ENCODE results near the gene HMGCS1. TPM values are rescaled to one million over a fixed set of nuclear protein-coding genes. Genes with fewer than 3 reads are reported as not detected.
"Not testable (repeated sequence)": the region's sequence is repeated elsewhere in the genome, so short reads cannot be mapped to it uniquely, and the experiment has no call there.

Gene HMGCS1
- 10 to 100 TPM; 58.4 to 60.2 TPM for total RNA-seq

DNA sequence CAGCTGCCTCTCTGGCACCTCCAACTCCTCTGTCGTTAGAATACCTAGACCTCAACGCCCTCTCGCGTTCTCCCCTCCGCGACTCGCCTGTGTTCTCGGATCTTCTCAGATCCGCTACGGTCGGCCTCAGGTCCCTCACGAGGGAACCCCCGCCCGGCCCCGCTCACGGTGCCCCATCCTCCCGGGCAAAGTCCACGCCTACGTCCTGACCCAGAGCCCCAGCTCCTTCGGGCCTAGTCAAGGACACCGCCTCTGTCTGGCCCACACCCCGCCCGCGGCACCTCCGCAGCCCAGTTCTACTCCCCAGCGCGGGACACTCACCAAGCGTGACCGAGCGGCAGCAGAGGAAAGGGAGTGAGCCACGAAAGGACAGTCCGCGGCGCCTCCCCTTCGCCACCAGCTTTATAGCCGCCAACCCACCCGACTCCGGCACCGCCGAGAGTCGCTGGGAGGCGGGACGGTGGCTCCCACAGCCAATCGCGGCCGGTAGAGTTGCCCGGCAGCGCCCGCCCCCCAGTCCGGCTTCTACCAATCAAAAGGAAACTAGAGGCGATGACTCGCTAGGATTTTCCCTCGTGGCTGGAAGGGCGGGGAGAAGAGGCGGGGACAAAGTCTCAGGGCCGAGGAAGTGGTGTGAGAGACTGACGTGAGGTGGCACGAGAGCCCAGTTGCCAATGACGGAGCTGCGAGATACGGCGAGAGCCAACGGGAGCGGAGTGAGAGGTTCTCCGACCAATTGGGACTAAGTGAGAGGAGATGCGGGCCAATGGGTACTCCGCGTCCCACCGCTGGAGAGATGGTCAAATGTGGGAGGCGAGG, at the start of gene HMGCS1:
HMGCS1 (minus strand) TSS at position 378 of the 819 bp plus-strand sequence. CDS start 14,447 bp downstream, outside the sequence.
- Mint-ChIP-seq H3K27me3 (no peaks in the 10 kb centered on the region), H3K36me3 (peaks cover 22% of the 10 kb centered on the region), H3K27ac (peak within 1 kb of the TSS; percentile 96), H3K4me3 (peak within 1 kb of the TSS; percentile 90), H3K9me3 (peaks cover 9% of the 10 kb centered on the region), H3K4me1 (peaks cover 56% of the 10 kb centered on the region)
- DNase-seq = peak; percentile 98

GRCh38 chr5:43358726-43359125, 45.5 kb upstream of the HMGCS1 start:
- DNase-seq = no peak
- Mint-ChIP-seq H3K4me1 (no peaks in the 10 kb centered on the region), H3K4me3 (no peak overlapping the region), H3K9me3 (peaks cover 25% of the 10 kb centered on the region), H3K27me3 (no peaks in the 10 kb centered on the region), H3K36me3 (peaks cover 4% of the 10 kb centered on the region), H3K27ac (no peak overlapping the region)

- Mint-ChIP-seq H3K9me3 (peaks cover 25% of the 10 kb centered on the region), H3K4me1 (no peaks in the 10 kb centered on the region), H3K4me3 (no peak overlapping the region), H3K27ac (no peak overlapping the region), H3K27me3 (no peaks in the 10 kb centered on the region), H3K36me3 (peaks cover 4% of the 10 kb centered on the region)
- DNase-seq = no peak
Observed at GRCh38 chr5:43358301-43358700, 45.1 kb upstream of the HMGCS1 start.

DNA sequence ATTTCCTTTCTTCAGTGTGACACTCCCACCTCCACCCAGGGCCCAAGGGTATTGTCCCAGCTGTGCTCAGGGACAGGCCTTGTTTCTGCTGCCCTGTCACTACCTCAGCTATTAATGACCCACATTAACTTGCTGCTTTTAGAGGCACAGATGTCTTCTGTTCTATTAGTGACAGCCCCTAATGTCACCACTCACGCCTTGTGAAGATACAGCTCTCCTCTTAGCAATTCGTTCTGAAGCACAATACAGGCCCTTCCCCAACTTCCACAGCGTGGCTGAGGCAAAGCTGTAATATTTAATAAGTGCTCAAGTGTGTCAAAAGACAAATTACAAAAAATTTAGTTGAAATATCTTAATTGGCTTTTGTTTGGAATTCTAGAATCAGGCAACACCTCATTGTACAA, 44.7 kb upstream of the HMGCS1 start:
- Mint-ChIP-seq H3K27ac (no peak overlapping the region), H3K4me1 (no peaks in the 10 kb centered on the region), H3K4me3 (no peak overlapping the region), H3K9me3 (peaks cover 25% of the 10 kb centered on the region), H3K36me3 (peaks cover 4% of the 10 kb centered on the region), H3K27me3 (no peaks in the 10 kb centered on the region)
- DNase-seq = no peak

GRCh38 chr5:43357067-43357466, 43.9 kb upstream of the HMGCS1 start:
- H3K27me3 Mint-ChIP-seq = no peaks in the 10 kb centered on the region
- H3K36me3 Mint-ChIP-seq = peaks cover 3% of the 10 kb centered on the region
- peaks cover 25% of the 10 kb centered on the region for H3K9me3 Mint-ChIP-seq
- H3K4me1 Mint-ChIP-seq = no peaks in the 10 kb centered on the region
- H3K27ac Mint-ChIP-seq = no peak overlapping the region
- no peak for DNase-seq
- H3K4me3 Mint-ChIP-seq = no peak overlapping the region

- Mint-ChIP-seq H3K36me3 (no peaks in the 10 kb centered on the region), H3K27ac (no peak overlapping the region), H3K4me1 (no peaks in the 10 kb centered on the region), H3K4me3 (no peak overlapping the region), H3K9me3 (peaks cover 9% of the 10 kb centered on the region), H3K27me3 (peaks cover 6% of the 10 kb centered on the region)
- DNase-seq = no peak
Observed at GRCh38 chr5:43354774-43355173, 41.6 kb upstream of the HMGCS1 start.

DNA sequence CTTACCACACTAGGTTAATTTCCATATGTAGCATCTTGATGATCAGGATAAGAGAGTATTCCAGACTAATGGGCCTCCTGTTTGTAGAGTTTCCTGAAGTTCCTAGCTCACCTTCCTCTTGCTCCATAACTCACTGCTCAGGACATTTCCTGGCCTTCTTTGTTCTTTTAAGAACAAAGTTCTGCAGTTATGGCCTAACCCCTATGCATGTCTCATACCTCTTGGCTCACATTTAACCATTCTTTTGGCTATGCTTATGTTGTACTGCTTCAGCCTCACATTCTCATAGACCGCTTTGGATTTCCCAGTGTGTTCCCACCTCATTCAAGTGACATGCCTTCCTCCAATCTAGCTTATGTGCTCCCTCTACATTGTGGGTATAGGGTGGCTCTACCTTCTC, 40.5 kb upstream of the HMGCS1 start:
- Mint-ChIP-seq H3K27me3 (peaks cover 6% of the 10 kb centered on the region), H3K4me1 (no peaks in the 10 kb centered on the region), H3K4me3 (no peak overlapping the region)

GRCh38 chr5:43352915-43353314, 39.7 kb upstream of the HMGCS1 start:
- Mint-ChIP-seq H3K36me3 (no peaks in the 10 kb centered on the region), H3K4me3 (no peak overlapping the region), H3K4me1 (no peaks in the 10 kb centered on the region), H3K27ac (no peak overlapping the region), H3K27me3 (peaks cover 6% of the 10 kb centered on the region), H3K9me3 (no peaks in the 10 kb centered on the region)
- no peak for DNase-seq

More for the DNA sequence above, 40.5 kb upstream of the HMGCS1 start:
- Mint-ChIP-seq H3K36me3 (no peaks in the 10 kb centered on the region), H3K9me3 (no peaks in the 10 kb centered on the region), H3K27ac (no peak overlapping the region)
- no peak for DNase-seq

DNA sequence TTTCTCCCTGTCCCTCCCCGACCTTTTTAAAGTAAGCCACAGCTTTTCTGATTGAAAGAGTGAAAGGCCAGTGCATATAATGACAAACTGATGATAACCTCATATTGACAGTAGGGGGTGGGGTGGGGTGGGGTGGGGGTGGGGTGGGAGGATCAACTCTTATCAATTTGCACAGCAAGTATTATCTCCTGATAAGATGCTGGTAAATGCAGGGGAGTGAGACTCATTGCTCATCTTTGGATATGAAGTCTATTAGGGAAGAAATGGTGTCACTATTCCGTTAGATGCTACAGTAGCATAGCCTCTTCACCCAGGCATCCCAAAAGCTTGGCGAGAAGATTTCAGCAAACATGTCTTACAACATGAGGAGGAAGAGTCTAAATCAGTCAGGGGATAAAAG, 38.9 kb upstream of the HMGCS1 start:
- no peak overlapping the region for H3K4me3 Mint-ChIP-seq
- no peak overlapping the region for H3K27ac Mint-ChIP-seq
- no peaks in the 10 kb centered on the region for H3K4me1 Mint-ChIP-seq
- H3K36me3 Mint-ChIP-seq = no peaks in the 10 kb centered on the region
- no peaks in the 10 kb centered on the region for H3K9me3 Mint-ChIP-seq
- DNase-seq = no peak
- peaks cover 6% of the 10 kb centered on the region for H3K27me3 Mint-ChIP-seq

DNA sequence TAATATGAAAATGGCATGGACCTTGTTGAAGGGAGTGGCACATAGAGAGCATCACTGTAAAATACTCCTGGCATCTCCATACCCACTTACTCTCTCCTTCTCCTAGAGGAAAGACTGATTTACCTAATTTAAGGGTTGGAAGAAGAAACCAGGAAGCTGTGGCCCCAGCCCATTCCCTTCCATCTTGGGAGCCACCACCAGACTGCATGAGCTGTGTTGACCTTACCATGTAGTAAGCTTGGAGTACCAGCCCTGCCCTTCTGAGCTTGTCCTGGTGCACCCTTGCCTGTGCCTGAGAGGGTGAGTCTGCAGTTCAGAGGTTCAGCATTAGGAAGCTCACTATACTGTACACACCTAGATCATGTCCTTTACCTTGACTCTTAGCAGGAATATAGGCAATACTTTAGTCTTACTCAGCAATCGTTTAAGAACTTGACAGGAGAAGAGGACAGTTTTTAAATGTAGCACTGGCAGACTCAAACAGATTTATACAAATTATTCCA, 35.7 kb upstream of the HMGCS1 start:
- DNase-seq = no peak
- Mint-ChIP-seq H3K27ac (no peak overlapping the region), H3K36me3 (no peaks in the 10 kb centered on the region), H3K4me1 (no peaks in the 10 kb centered on the region), H3K27me3 (peaks cover 12% of the 10 kb centered on the region), H3K9me3 (no peaks in the 10 kb centered on the region), H3K4me3 (no peak overlapping the region)

GRCh38 chr5:43348207-43348606, 35.0 kb upstream of the HMGCS1 start:
- Mint-ChIP-seq H3K36me3 (no peaks in the 10 kb centered on the region), H3K4me1 (no peaks in the 10 kb centered on the region), H3K27me3 (peaks cover 18% of the 10 kb centered on the region), H3K4me3 (no peak overlapping the region), H3K27ac (no peak overlapping the region), H3K9me3 (peaks cover 3% of the 10 kb centered on the region)
- DNase-seq = no peak

DNA sequence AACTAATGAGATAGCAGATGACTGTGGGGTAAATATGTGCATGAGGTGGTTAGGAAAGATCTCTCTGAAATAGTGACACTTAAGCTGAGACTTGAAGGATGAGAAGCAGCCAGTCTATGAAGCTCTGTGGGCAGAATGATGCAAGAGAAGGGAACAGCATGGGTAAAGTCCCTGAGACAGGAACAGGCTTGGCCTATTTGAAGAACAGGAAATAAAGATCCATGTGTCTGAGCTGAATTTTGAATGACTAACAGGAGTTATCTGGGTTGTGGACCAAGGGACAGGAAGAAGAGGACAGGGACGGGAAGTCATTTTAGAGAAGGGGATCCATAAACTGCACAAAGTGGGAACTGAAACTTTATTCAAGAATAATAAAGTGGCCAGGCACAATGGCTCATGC, 25.6 kb upstream of the HMGCS1 start:
- peaks cover 6% of the 10 kb centered on the region for H3K27me3 Mint-ChIP-seq
- no peak overlapping the region for H3K4me3 Mint-ChIP-seq
- H3K4me1 Mint-ChIP-seq = peaks cover 5% of the 10 kb centered on the region
- no peak overlapping the region for H3K27ac Mint-ChIP-seq
- H3K9me3 Mint-ChIP-seq = peaks cover 24% of the 10 kb centered on the region
- peaks cover 19% of the 10 kb centered on the region for H3K36me3 Mint-ChIP-seq
- no peak for DNase-seq

DNA sequence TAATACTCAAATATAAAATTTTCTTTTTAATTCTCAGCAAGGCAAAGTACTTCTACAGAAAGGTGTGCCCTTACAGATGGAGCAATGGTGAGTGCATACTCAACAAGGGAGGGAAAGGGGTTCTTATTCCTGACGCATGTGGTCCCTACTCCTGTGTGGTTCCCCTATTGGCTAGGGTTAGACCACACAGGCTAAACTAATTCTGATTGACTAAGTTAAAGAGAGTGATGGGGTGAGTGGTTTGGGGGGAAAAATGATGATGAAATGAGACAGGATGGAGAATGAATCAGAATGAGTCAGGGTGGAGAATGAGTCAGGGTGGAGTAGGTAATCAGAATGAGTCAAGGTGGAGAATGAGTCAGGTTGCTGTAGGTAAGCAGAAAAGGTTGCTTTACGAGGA, 22.9 kb upstream of the HMGCS1 start:
- Mint-ChIP-seq H3K27me3 (peaks cover 10% of the 10 kb centered on the region), H3K9me3 (peaks cover 32% of the 10 kb centered on the region), H3K36me3 (peaks cover 22% of the 10 kb centered on the region), H3K4me3 (no peak overlapping the region), H3K4me1 (peaks cover 5% of the 10 kb centered on the region), H3K27ac (peak overlapping the region; percentile 66)
- DNase-seq = peak; percentile 24

DNA sequence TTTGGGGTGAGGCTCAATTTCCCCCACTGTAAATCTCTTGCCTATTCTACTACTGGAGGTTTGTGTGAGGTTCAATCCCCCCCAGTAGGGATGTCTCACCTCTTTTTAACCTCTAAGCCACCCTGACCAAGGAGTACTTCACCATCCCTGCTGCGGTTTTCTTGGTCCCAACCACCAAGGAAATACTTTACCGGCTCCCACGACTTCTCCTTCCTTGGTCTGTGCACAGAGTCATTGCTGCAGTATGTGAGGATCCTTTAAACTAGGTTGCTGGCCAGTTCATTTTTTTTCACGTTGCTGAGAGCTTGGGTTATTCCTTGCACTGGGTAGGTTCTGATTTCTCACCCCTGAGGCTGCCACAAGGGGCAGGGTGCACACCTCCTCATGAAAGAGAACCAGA, 22.5 kb upstream of the HMGCS1 start:
- H3K27ac Mint-ChIP-seq = peak overlapping the region; percentile 66
- H3K9me3 Mint-ChIP-seq = peaks cover 32% of the 10 kb centered on the region
- peaks cover 5% of the 10 kb centered on the region for H3K4me1 Mint-ChIP-seq
- H3K36me3 Mint-ChIP-seq = peaks cover 22% of the 10 kb centered on the region
- no peak for DNase-seq
- H3K4me3 Mint-ChIP-seq = no peak overlapping the region
- peaks cover 10% of the 10 kb centered on the region for H3K27me3 Mint-ChIP-seq

GRCh38 chr5:43332401-43332800, 19.2 kb upstream of the HMGCS1 start:
- no peak for DNase-seq
- H3K4me3 Mint-ChIP-seq = no peak overlapping the region
- H3K27me3 Mint-ChIP-seq = peaks cover 10% of the 10 kb centered on the region
- no peak overlapping the region for H3K27ac Mint-ChIP-seq
- H3K9me3 Mint-ChIP-seq = peaks cover 29% of the 10 kb centered on the region
- peaks cover 2% of the 10 kb centered on the region for H3K4me1 Mint-ChIP-seq
- H3K36me3 Mint-ChIP-seq = peaks cover 16% of the 10 kb centered on the region

- not testable (repeated sequence) for H3K36me3 Mint-ChIP-seq, H3K4me1 Mint-ChIP-seq, H3K27ac Mint-ChIP-seq, DNase-seq, H3K9me3 Mint-ChIP-seq, H3K4me3 Mint-ChIP-seq, H3K27me3 Mint-ChIP-seq
Observed at GRCh38 chr5:43325624-43326023, 12.4 kb upstream of the HMGCS1 start.
